K562 (cell line): ENCODE measurements around the gene GAA. TPM values are rescaled to one million over a fixed set of nuclear protein-coding genes. Genes with fewer than 3 reads are reported as not detected.

Source experiments
- ADNP ChIP-seq: fragments of 200-800 bp; sonication (Bioruptor generic); IDR thresholded peaks from 2 replicates; pipeline ENCODE4 v1.6.1; 2016; ENCODE audit warnings: missing genetic modification characterization, missing compliant biosample characterization
- BDP1 ChIP-seq: IDR thresholded peaks from 3 replicates; pipeline ENCODE4 v1.6.1; 2011; ENCODE audit not compliant: insufficient read length, insufficient read depth
- CAMTA2 ChIP-seq: fragments of 250-450 bp; sonication (Bioruptor Pico); conservative IDR thresholded peaks from 2 replicates; pipeline ENCODE4 v1.5.1; 2022
- CBX8 ChIP-seq: fragments of 200-600 bp; sonication (generic); IDR thresholded peaks from 2 replicates; pipeline ENCODE4 v1.6.1; 2012; ENCODE audit warnings: borderline replicate concordance, mixed run types, low read depth, mild to moderate bottlenecking, moderate library complexity, mixed read lengths, low read length, control low read depth, inconsistent platforms; ENCODE audit not compliant: poor library complexity, severe bottlenecking; ENCODE audit errors: extremely low read depth
- CEBPB ChIP-seq: fragments of 450-650 bp; IDR thresholded peaks from 2 replicates; pipeline ENCODE4 v1.6.1; 2016; ENCODE audit warnings: missing genetic modification characterization, missing compliant biosample characterization
- DDX20 ChIP-seq: fragments of 450-650 bp; IDR thresholded peaks from 2 replicates; pipeline ENCODE4 v1.6.1; 2016; ENCODE audit warnings: missing genetic modification characterization, low read depth, mild to moderate bottlenecking, missing compliant biosample characterization, moderate library complexity
- FOXJ3 ChIP-seq: sonication (generic); formaldehyde crosslinking; IDR thresholded peaks from 2 replicates; pipeline ENCODE4 v1.4.0; 2020; ENCODE audit warnings: mild to moderate bottlenecking, missing genetic modification reagents
- KDM5B ChIP-seq: fragments of 200-600 bp; sonication (generic); IDR thresholded peaks from 2 replicates; pipeline ENCODE4 v1.6.1; 2012; ENCODE audit warnings: low read depth, mild to moderate bottlenecking, moderate library complexity, low read length, control low read depth, inconsistent platforms; ENCODE audit not compliant: insufficient replicate concordance
- NEUROD1 ChIP-seq: fragments of 150-350 bp; IDR thresholded peaks from 2 replicates; pipeline ENCODE4 v1.6.1; 2014; ENCODE audit warnings: borderline replicate concordance, low read length, low read depth; ENCODE audit not compliant: partially characterized antibody
- RAD51 ChIP-seq: fragments of 450-650 bp; IDR thresholded peaks from 2 replicates; pipeline ENCODE4 v1.7.1; 2016; ENCODE audit warnings: low read depth, mild to moderate bottlenecking, borderline replicate concordance
- SRSF3 ChIP-seq: fragments of 200-400 bp; formaldehyde crosslinking; IDR thresholded peaks from 2 replicates; pipeline ENCODE4 v1.6.1; 2016; ENCODE audit warnings: mild to moderate bottlenecking, low read length, moderate library complexity; ENCODE audit not compliant: insufficient read depth
- ZBTB1 ChIP-seq: sonication (generic); formaldehyde crosslinking; IDR thresholded peaks from 2 replicates; pipeline ENCODE4 v1.8.1; 2023; ENCODE audit warnings: missing genetic modification reagents, low read depth, mild to moderate bottlenecking, borderline replicate concordance
- ZEB2 ChIP-seq: fragments of 450-650 bp; IDR thresholded peaks from 2 replicates; pipeline ENCODE4 v1.6.1; 2016
- ZKSCAN3 ChIP-seq: fragments of 250-450 bp; sonication (Bioruptor Pico); IDR thresholded peaks from 2 replicates; pipeline ENCODE4 v1.4.0; 2020
- ZNF224 ChIP-seq: sonication (generic); formaldehyde crosslinking; IDR thresholded peaks from 2 replicates; pipeline ENCODE4 v1.8.0; 2022; ENCODE audit warnings: mild to moderate bottlenecking, missing genetic modification reagents
- ZNF778 ChIP-seq: fragments of 450-650 bp; formaldehyde crosslinking; IDR thresholded peaks from 2 replicates; pipeline ENCODE4 v1.4.0; 2020; ENCODE audit warnings: mild to moderate bottlenecking, moderate library complexity
- polyA plus RNA-seq, 8 experiments: library from polyadenylated mRNA; depleted of rRNA in 4 of 8; stranded (reverse) in 5 of 8; unstranded in 3 of 8; fragments of >200 nt; fragmentation: Nextera tagmentation in 2 of 8; fragmentation: Illumina TruSeq in 1 of 8; extraction: Ambion mirVana in 2 of 8; extraction: Trizol in 1 of 8; gene quantifications; 2 replicates each; pipeline versions ENCODE4 v1.2.1 to v1.2.3, GENCODE V29; 2011 to 2014; ENCODE audit warnings: inconsistent platforms in 1 of 8, missing spikeins in 1 of 8
- total RNA-seq, 7 experiments: library from RNA; depleted of rRNA in 6 of 7; stranded (reverse); fragments of >200 nt in 6 of 7; fragmentation: Illumina TruSeq in 2 of 7; extraction: Trizol in 2 of 7; gene quantifications; 2 replicates each; pipeline versions ENCODE4 v1.2.1 to v1.2.3, GENCODE V29; 2011 to 2021; ENCODE audit warnings: low replicate concordance in 1 of 7
- TF ChIP-seq, protein P1 (sequence below): fragments of 450-650 bp; formaldehyde crosslinking; IDR thresholded peaks from 2 replicates; pipeline ENCODE4 v1.4.0; 2020; ENCODE audit warnings: mild to moderate bottlenecking
- TF ChIP-seq, protein P2 (sequence below), 2 experiments: fragments of 450-650 bp in 1 of 2; sonication (generic) in 1 of 2; formaldehyde crosslinking in 1 of 2; IDR thresholded peaks; 2 replicates each; pipeline versions ENCODE4 v1.7.1 to v1.9.0; 2016 to 2022; ENCODE audit warnings: inconsistent platforms in 1 of 2, mild to moderate bottlenecking in 1 of 2, missing genetic modification reagents in 1 of 2

Gene GAA
- total and polyA plus RNA-seq, 9 of the 15 experiments (the other 6 are each of a cell fraction or from before 2014, with no cell fraction given), result 0.15 to 6.4 (median 1.7) TPM

DNA sequence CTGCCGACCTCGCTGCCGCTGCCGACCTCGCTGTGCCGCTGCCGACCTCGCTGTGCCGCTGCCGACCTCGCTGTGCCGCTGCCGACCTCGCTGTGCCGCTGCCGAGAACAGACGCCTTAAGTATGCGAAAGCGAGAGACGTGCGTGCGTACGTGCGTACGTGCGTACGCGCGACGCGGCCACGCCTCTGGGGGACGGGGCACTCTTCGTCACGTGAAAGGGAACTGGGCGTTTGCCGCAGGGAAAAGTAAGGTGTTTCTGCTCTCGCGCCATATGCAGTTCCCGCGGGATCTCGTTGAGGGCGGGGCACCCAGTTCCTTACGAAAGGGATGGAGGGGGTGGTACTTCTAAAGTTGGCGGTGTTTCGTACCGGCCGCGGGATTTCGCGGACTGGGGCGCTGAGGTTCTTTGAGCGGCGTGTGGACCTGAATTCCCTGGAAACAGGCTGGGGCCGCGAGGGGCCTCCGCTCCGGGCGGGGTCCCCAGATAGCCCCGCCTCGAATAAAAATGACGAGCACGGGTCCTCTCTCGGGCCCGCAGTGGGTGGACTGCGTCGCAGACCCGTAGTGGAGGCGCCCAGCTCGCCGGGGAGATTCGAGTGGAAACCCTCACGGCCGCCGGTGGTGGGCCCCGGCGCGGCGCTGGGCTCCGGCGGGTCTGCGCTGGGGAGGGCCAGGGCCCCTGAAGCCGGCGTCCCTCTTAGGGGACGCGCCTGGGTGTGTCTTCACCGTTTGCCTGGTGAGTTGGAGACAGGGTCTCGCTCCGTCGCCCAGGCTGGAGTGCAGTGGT is 45.8 kb downstream of the GAA start, which contains the start of gene EIF4A3 (continued):
- TF ChIP-seq, protein P1, sequence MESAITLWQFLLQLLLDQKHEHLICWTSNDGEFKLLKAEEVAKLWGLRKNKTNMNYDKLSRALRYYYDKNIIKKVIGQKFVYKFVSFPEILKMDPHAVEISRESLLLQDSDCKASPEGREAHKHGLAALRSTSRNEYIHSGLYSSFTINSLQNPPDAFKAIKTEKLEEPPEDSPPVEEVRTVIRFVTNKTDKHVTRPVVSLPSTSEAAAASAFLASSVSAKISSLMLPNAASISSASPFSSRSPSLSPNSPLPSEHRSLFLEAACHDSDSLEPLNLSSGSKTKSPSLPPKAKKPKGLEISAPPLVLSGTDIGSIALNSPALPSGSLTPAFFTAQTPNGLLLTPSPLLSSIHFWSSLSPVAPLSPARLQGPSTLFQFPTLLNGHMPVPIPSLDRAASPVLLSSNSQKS (CRISPR knock-in tag), result no peak
- TF ChIP-seq BDP1, result no peak
- no peak for TF ChIP-seq ZNF778 (CRISPR knock-in tag)
- no peak for TF ChIP-seq ADNP (tag)
- peak; percentile 86 for TF ChIP-seq RAD51
- no peak for TF ChIP-seq SRSF3
- TF ChIP-seq NEUROD1, result peak; percentile 22
- TF ChIP-seq ZNF224, result no peak
- peak; percentile 89 for TF ChIP-seq KDM5B
- TF ChIP-seq, protein P2, sequence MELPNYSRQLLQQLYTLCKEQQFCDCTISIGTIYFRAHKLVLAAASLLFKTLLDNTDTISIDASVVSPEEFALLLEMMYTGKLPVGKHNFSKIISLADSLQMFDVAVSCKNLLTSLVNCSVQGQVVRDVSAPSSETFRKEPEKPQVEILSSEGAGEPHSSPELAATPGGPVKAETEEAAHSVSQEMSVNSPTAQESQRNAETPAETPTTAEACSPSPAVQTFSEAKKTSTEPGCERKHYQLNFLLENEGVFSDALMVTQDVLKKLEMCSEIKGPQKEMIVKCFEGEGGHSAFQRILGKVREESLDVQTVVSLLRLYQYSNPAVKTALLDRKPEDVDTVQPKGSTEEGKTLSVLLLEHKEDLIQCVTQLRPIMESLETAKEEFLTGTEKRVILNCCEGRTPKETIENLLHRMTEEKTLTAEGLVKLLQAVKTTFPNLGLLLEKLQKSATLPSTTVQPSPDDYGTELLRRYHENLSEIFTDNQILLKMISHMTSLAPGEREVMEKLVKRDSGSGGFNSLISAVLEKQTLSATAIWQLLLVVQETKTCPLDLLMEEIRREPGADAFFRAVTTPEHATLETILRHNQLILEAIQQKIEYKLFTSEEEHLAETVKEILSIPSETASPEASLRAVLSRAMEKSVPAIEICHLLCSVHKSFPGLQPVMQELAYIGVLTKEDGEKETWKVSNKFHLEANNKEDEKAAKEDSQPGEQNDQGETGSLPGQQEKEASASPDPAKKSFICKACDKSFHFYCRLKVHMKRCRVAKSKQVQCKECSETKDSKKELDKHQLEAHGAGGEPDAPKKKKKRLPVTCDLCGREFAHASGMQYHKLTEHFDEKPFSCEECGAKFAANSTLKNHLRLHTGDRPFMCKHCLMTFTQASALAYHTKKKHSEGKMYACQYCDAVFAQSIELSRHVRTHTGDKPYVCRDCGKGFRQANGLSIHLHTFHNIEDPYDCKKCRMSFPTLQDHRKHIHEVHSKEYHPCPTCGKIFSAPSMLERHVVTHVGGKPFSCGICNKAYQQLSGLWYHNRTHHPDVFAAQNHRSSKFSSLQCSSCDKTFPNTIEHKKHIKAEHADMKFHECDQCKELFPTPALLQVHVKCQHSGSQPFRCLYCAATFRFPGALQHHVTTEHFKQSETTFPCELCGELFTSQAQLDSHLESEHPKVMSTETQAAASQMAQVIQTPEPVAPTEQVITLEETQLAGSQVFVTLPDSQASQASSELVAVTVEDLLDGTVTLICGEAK (IDR thresholded peaks at IDR 0.05), result no peak
- TF ChIP-seq, protein P2 (CRISPR knock-in tag; IDR thresholded peaks at IDR 0.05), result no peak
- TF ChIP-seq CBX8, result no peak
- no peak for TF ChIP-seq DDX20 (tag)
- TF ChIP-seq FOXJ3 (CRISPR knock-in tag), result no peak
- peak; percentile 70 for TF ChIP-seq CEBPB
- TF ChIP-seq CAMTA2 (CRISPR knock-in tag), result no peak
- no peak for TF ChIP-seq ZKSCAN3
- TF ChIP-seq ZEB2, result no peak
- TF ChIP-seq ZBTB1 (CRISPR knock-in tag), result 0 out of 2 replicates have a peak, but pooled peaks have one; percentile 35
